Muscle of leg (tissue), 16 donors: ENCODE data around the gene PM20D2. TPM values are rescaled to one million over a fixed set of nuclear protein-coding genes. Genes with fewer than 3 reads are reported as not detected.

Experiments
- DNase-seq: peaks from one replicate; pipeline ENCODE4 v3.0.0; 2013
- H3K27ac ChIP-seq: one replicate; pipeline ENCODE4 v1.5.1; 2013; ENCODE audit warnings: mild to moderate bottlenecking, low read length, control low read depth
- H3K27me3 ChIP-seq: one replicate; pipeline ENCODE4 v1.6.1; 2013; ENCODE audit warnings: low read length; ENCODE audit not compliant: control insufficient read depth, insufficient read depth
- H3K36me3 ChIP-seq: one replicate; pipeline ENCODE4 v1.6.1; 2013; ENCODE audit warnings: low read length; ENCODE audit not compliant: control insufficient read depth, insufficient read depth
- H3K4me1 ChIP-seq: one replicate; pipeline ENCODE4 v1.6.1; 2013; ENCODE audit warnings: low read length; ENCODE audit not compliant: control insufficient read depth, insufficient read depth
- H3K4me3 ChIP-seq: one replicate; pipeline ENCODE4 v1.5.1; 2013; ENCODE audit warnings: low read length, control low read depth
- H3K9me3 ChIP-seq: replicated peaks from 2 replicates; pipeline ENCODE4 v1.6.1; 2013; ENCODE audit warnings: low read depth, low read length; ENCODE audit not compliant: control insufficient read depth
- WGBS: methylation state at CpG from one replicate; pipeline ENCODE4 v1.1.5; 2013; ENCODE audit warnings: missing lambda C conversion rate; ENCODE audit not compliant: insufficient coverage; 5-methylcytosine and 5-hydroxymethylcytosine counted together
- long read RNA-seq, 11 donors: transcript quantifications; one replicate each; lab custom pipeline, GENCODE V29; 2026
- polyA plus RNA-seq, 8 donors: library from polyadenylated mRNA; unstranded; fragments of 120-200 nt; gene quantifications; one replicate each; pipeline versions ENCODE4 v1.2.1 to v1.2.3, GENCODE V29; 2013; ENCODE audit warnings: inconsistent platforms in 1 of 8, low replicate concordance in 1 of 8; ENCODE audit not compliant: insufficient read length in 8 of 8, insufficient read depth in 1 of 8
- total RNA-seq: library from RNA; stranded (reverse); fragments of 120-200 nt; gene quantifications from one replicate; pipeline ENCODE4 v1.2.4, GENCODE V29; 2013

The PM20D2 gene
- total RNA-seq (26.5 TPM), polyA plus RNA-seq (10 to 100 TPM; 24.3 to 41.0 (median 32.6) TPM)
- long read RNA-seq, donor 1, full-length matches to known transcripts: 7 of 13 reads
- long read RNA-seq, donor 1, partial matches to known transcripts: 6 of 13 reads
- long read RNA-seq, donor 1, other reads (novel, unspliced or antisense): 0 of 13 reads
- long read RNA-seq, donor 2: 0 reads
- long read RNA-seq, donor 3, full-length matches to known transcripts: 11 of 104 reads
- long read RNA-seq, donor 3, partial matches to known transcripts: 93 of 104 reads
- long read RNA-seq, donor 3, other reads (novel, unspliced or antisense): 0 of 104 reads
- long read RNA-seq, donor 4, full-length matches to known transcripts: 7 of 7 reads
- long read RNA-seq, donor 4, partial matches to known transcripts: 0 of 7 reads
- long read RNA-seq, donor 4, other reads (novel, unspliced or antisense): 0 of 7 reads
- long read RNA-seq, donor 5, full-length matches to known transcripts: 13 of 13 reads
- long read RNA-seq, donor 5, partial matches to known transcripts: 0 of 13 reads
- long read RNA-seq, donor 5, other reads (novel, unspliced or antisense): 0 of 13 reads
- long read RNA-seq, donor 6, full-length matches to known transcripts: 8 of 13 reads
- long read RNA-seq, donor 6, partial matches to known transcripts: 5 of 13 reads
- long read RNA-seq, donor 6, other reads (novel, unspliced or antisense): 0 of 13 reads
- long read RNA-seq, donor 7, full-length matches to known transcripts: 3 of 3 reads
- long read RNA-seq, donor 7, partial matches to known transcripts: 0 of 3 reads
- long read RNA-seq, donor 7, other reads (novel, unspliced or antisense): 0 of 3 reads
- long read RNA-seq, donor 8, full-length matches to known transcripts: 6 of 6 reads
- long read RNA-seq, donor 8, partial matches to known transcripts: 0 of 6 reads
- long read RNA-seq, donor 8, other reads (novel, unspliced or antisense): 0 of 6 reads
- long read RNA-seq, donor 9, full-length matches to known transcripts: 5 of 15 reads
- long read RNA-seq, donor 9, partial matches to known transcripts: 10 of 15 reads
- long read RNA-seq, donor 9, other reads (novel, unspliced or antisense): 0 of 15 reads
- long read RNA-seq, donor 10, full-length matches to known transcripts: 8 of 19 reads
- long read RNA-seq, donor 10, partial matches to known transcripts: 11 of 19 reads
- long read RNA-seq, donor 10, other reads (novel, unspliced or antisense): 0 of 19 reads
- long read RNA-seq, donor 11, full-length matches to known transcripts: 3 of 3 reads
- long read RNA-seq, donor 11, partial matches to known transcripts: 0 of 3 reads
- long read RNA-seq, donor 11, other reads (novel, unspliced or antisense): 0 of 3 reads

- Histone ChIP-seq H3K9me3 (no peaks in the 10 kb centered on the region), H3K4me3 (peak within 1 kb of the TSS; percentile 75), H3K4me1 (peaks cover 3% of the 10 kb centered on the region), H3K27me3 (no peaks in the 10 kb centered on the region), H3K36me3 (peaks cover 5% of the 10 kb centered on the region), H3K27ac (peak within 1 kb of the TSS; percentile 94)
- under 1% methylated on average over 102 of the region's 102 CpGs for WGBS
- DNase-seq: peak; percentile 81
Observed at GRCh38 chr6:89145956-89146717, at the start of gene PM20D2. PM20D2 (plus strand) TSS chr6:89146055; CDS start chr6:89146145, 90 bp downstream.

GRCh38 chr6:89098461-89098860 lies 47.4 kb upstream of the PM20D2 start:
- Histone ChIP-seq H3K27me3 (no peaks in the 10 kb centered on the region), H3K4me3 (no peak overlapping the region), H3K27ac (no peak overlapping the region), H3K9me3 (no peaks in the 10 kb centered on the region), H3K36me3 (peaks cover 3% of the 10 kb centered on the region), H3K4me1 (no peaks in the 10 kb centered on the region)
- DNase-seq: peak; percentile 34
- WGBS: 76% methylated on average over 6 of the region's 8 CpGs

GRCh38 chr6:89100114-89100513 lies 45.7 kb upstream of the PM20D2 start:
- no peak for DNase-seq
- Histone ChIP-seq H3K27ac (no peak overlapping the region), H3K9me3 (no peaks in the 10 kb centered on the region), H3K4me3 (no peak overlapping the region), H3K27me3 (no peaks in the 10 kb centered on the region), H3K36me3 (peaks cover 9% of the 10 kb centered on the region), H3K4me1 (no peaks in the 10 kb centered on the region)
- WGBS: no CpG with 5 or more reads among the region's 2 CpGs

- Histone ChIP-seq H3K4me3 (no peak overlapping the region), H3K9me3 (no peaks in the 10 kb centered on the region), H3K27ac (no peak overlapping the region), H3K4me1 (no peaks in the 10 kb centered on the region), H3K36me3 (peaks cover 5% of the 10 kb centered on the region), H3K27me3 (no peaks in the 10 kb centered on the region)
- DNase-seq: no peak
- no CpG with 5 or more reads among the region's 3 CpGs for WGBS
Observed at GRCh38 chr6:89110284-89110683, 35.6 kb upstream of the PM20D2 start.

GRCh38 chr6:89111933-89112332 lies 33.9 kb upstream of the PM20D2 start:
- WGBS: 89% methylated on average over 5 of the region's 9 CpGs
- Histone ChIP-seq H3K4me3 (no peak overlapping the region), H3K36me3 (peaks cover under 1% of the 10 kb centered on the region), H3K4me1 (peaks cover 1% of the 10 kb centered on the region), H3K9me3 (no peaks in the 10 kb centered on the region), H3K27ac (no peak overlapping the region), H3K27me3 (no peaks in the 10 kb centered on the region)
- DNase-seq: no peak

- no CpG with 5 or more reads among the region's 6 CpGs for WGBS
- Histone ChIP-seq H3K9me3 (no peaks in the 10 kb centered on the region), H3K27me3 (no peaks in the 10 kb centered on the region), H3K4me3 (no peak overlapping the region), H3K36me3 (no peaks in the 10 kb centered on the region), H3K27ac (no peak overlapping the region), H3K4me1 (peaks cover 6% of the 10 kb centered on the region)
- DNase-seq: no peak
Observed at GRCh38 chr6:89116702-89117101, 29.2 kb upstream of the PM20D2 start.

GRCh38 chr6:89117211-89118108 lies 28.4 kb upstream of the PM20D2 start, which contains the start of gene SRSF12:
SRSF12 (minus strand) TSS chr6:89118071; CDS start chr6:89117887, 184 bp downstream.
- Histone ChIP-seq H3K9me3 (no peaks in the 10 kb centered on the region), H3K27me3 (no peaks in the 10 kb centered on the region), H3K27ac (no peak within 1 kb of the TSS), H3K4me1 (peaks cover 6% of the 10 kb centered on the region), H3K4me3 (peak within 1 kb of the TSS; percentile 66), H3K36me3 (no peaks in the 10 kb centered on the region)
- under 1% methylated on average over 101 of the region's 106 CpGs for WGBS
- DNase-seq: peak; percentile 52

- Histone ChIP-seq H3K27me3 (no peaks in the 10 kb centered on the region), H3K27ac (no peak overlapping the region), H3K4me1 (peaks cover 6% of the 10 kb centered on the region), H3K4me3 (no peak overlapping the region), H3K36me3 (no peaks in the 10 kb centered on the region), H3K9me3 (no peaks in the 10 kb centered on the region)
- WGBS: no CpG with 5 or more reads among the region's 8 CpGs
- peak; percentile 9 for DNase-seq
Observed at GRCh38 chr6:89118931-89119330, 26.9 kb upstream of the PM20D2 start.
